ENCODE results near the gene MEF2B. TPM values are rescaled to one million over a fixed set of nuclear protein-coding genes. Genes with fewer than 3 reads are reported as not detected.

Gene MEF2B
- total and polyA plus RNA-seq, 2 experiments from 2014 or later: 7.4 to 8.3 TPM

DNA sequence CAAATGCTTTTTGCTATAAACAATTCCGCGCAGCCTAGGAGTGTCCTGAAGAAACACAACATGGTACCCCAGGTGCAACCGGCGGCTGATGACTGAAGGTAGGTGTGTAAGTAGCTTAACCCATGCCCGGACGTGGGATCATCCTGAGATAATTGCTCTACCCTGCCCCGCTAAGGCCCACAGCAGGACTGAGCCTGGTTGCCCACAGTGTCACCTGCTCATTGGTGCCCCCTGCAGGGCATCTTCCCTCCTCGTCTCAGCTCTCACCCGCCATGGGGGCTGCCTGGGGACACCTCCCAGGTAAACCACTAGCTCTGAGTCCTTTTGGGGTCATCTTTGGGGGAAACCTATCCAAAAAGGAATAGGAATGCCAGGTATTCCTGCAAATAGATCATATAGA, 54.1 kb downstream of the MEF2B start:
- Histone ChIP-seq H2AFZ (no peak overlapping the region), H3K4me1 (ENCODE audit: insufficient read depth) (peaks cover 18% of the 10 kb centered on the region), H3K4me3 (no peak overlapping the region), H3K27ac (ENCODE audit: low read depth) (no peak overlapping the region), H3K9me2 (ENCODE audit: insufficient read depth) (no peaks in the 10 kb centered on the region), H3K36me3 (ENCODE audit: insufficient read depth) (no peaks in the 10 kb centered on the region), H3F3A (replicated peaks; ENCODE audit: low read depth) (peaks cover 13% of the 10 kb centered on the region; the same call in 1 of the 2 replicates), H3K79me2 (replicated peaks; ENCODE audit: insufficient read depth) (no peaks in the 10 kb centered on the region), H3K4me2 (no peak overlapping the region), H4K20me1 (replicated peaks; ENCODE audit: insufficient read depth) (no peaks in the 10 kb centered on the region), H3K27me3 (ENCODE audit: insufficient read depth) (peaks cover 3% of the 10 kb centered on the region; the same call in 1 of the 2 replicates)
- peaks cover 15% of the 10 kb centered on the region for H3K27me3 Mint-ChIP-seq (ENCODE audit: insufficient read depth, low read depth, poor library complexity)
- ATAC-seq (peak; percentile 16), DNase-seq (ENCODE audit: low spot score) (peak; percentile 89)
- peaks cover 20% of the 10 kb centered on the region for H3K4me1 Mint-ChIP-seq
- H3K27ac Mint-ChIP-seq: no peak overlapping the region
- no peak for TF ChIP-seq ZNF331 (CRISPR knock-in tag; IDR thresholded peaks at IDR 0.05; ENCODE audit: low read depth)
- no peak for TF ChIP-seq EZH2phosphoT487 (IDR thresholded peaks at IDR 0.05; ENCODE audit: unreplicated experiment)
- TF ChIP-seq, protein P1, sequence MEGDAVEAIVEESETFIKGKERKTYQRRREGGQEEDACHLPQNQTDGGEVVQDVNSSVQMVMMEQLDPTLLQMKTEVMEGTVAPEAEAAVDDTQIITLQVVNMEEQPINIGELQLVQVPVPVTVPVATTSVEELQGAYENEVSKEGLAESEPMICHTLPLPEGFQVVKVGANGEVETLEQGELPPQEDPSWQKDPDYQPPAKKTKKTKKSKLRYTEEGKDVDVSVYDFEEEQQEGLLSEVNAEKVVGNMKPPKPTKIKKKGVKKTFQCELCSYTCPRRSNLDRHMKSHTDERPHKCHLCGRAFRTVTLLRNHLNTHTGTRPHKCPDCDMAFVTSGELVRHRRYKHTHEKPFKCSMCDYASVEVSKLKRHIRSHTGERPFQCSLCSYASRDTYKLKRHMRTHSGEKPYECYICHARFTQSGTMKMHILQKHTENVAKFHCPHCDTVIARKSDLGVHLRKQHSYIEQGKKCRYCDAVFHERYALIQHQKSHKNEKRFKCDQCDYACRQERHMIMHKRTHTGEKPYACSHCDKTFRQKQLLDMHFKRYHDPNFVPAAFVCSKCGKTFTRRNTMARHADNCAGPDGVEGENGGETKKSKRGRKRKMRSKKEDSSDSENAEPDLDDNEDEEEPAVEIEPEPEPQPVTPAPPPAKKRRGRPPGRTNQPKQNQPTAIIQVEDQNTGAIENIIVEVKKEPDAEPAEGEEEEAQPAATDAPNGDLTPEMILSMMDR (conservative IDR thresholded peaks at IDR 0.05; ENCODE audit: low read depth in 2 of 2): peak; percentile 84 to 86
- H3K9me3 Mint-ChIP-seq: no peaks in the 10 kb centered on the region
- peaks cover 13% of the 10 kb centered on the region for H3K36me3 Mint-ChIP-seq (ENCODE audit: low read depth)
- H3K4me3 Mint-ChIP-seq: no peak overlapping the region; the same call in 2 of the 3 replicates

DNA sequence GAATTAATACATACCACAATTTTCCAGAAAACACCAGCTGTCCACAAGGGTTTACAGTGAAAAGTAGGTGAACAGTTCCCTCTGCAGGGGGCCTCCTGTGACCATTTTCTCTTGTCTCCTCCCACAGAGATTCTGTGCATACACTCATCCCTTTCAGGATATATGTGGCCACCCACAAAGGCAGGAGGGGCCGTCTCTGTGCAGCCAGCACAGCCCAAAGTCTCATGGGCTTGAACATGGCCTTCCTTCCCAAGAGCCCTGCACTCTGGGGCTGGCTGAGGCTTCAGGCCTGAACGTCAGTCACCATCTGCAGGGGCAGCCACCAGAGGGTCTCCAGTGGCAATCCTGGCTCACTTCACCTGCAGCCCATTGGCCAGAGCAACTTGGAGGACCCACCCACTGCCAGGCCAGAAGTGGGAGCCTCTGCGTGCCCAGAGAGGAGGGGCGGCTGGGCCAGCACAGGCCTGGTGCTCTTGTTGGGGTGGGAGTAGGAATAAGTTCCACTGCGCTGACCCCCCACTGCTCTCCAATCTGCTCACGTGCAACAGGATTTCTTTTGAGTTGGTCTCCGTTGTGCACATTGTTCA, 56.9 kb downstream of the MEF2B start:
- H3K9me2 ChIP-seq (ENCODE audit: insufficient read depth): no peaks in the 10 kb centered on the region
- no peak overlapping the region for H3K4me3 ChIP-seq
- Mint-ChIP-seq H3K27me3 (ENCODE audit: insufficient read depth, low read depth, poor library complexity) (peaks cover 30% of the 10 kb centered on the region), H3K27ac (no peak overlapping the region), H3K36me3 (ENCODE audit: low read depth) (peaks cover 3% of the 10 kb centered on the region; the same call in 2 of the 3 replicates), H3K4me3 (no peak overlapping the region), H3K9me3 (no peaks in the 10 kb centered on the region), H3K4me1 (peaks cover 23% of the 10 kb centered on the region)
- TF ChIP-seq NANOG (IDR thresholded peaks at IDR 0.05; ENCODE audit: borderline replicate concordance): no peak
- no peak for TF ChIP-seq EZH2phosphoT487 (IDR thresholded peaks at IDR 0.05; ENCODE audit: unreplicated experiment)
- H2AFZ ChIP-seq: no peak overlapping the region
- H4K20me1 ChIP-seq (replicated peaks; ENCODE audit: insufficient read depth): no peaks in the 10 kb centered on the region
- no peaks in the 10 kb centered on the region for H3K79me2 ChIP-seq (replicated peaks; ENCODE audit: insufficient read depth)
- peaks cover 16% of the 10 kb centered on the region; the same call in 1 of the 2 replicates for H3F3A ChIP-seq (replicated peaks; ENCODE audit: low read depth)
- no peaks in the 10 kb centered on the region for H3K36me3 ChIP-seq (ENCODE audit: insufficient read depth)
- H3K27me3 ChIP-seq (ENCODE audit: insufficient read depth): peaks cover 6% of the 10 kb centered on the region; the same call in 1 of the 2 replicates
- DNase-seq (ENCODE audit: low spot score): peak; percentile 68
- no peak overlapping the region for H3K4me2 ChIP-seq
- peaks cover 15% of the 10 kb centered on the region for H3K4me1 ChIP-seq (ENCODE audit: insufficient read depth)
- no peak overlapping the region for H3K27ac ChIP-seq (ENCODE audit: low read depth)
- ATAC-seq: peak; percentile 54

GRCh38 chr19:19111967-19112580, 58.0 kb downstream of the MEF2B start:
- no peak overlapping the region for H3K27ac Mint-ChIP-seq
- no peaks in the 10 kb centered on the region for H4K20me1 ChIP-seq (replicated peaks; ENCODE audit: insufficient read depth)
- H3K27me3 ChIP-seq (ENCODE audit: insufficient read depth): peaks cover 6% of the 10 kb centered on the region; the same call in 1 of the 2 replicates
- peaks cover 21% of the 10 kb centered on the region for H3K4me1 ChIP-seq (ENCODE audit: insufficient read depth)
- ATAC-seq: no peak
- H3K4me1 Mint-ChIP-seq: peaks cover 28% of the 10 kb centered on the region
- H3K36me3 Mint-ChIP-seq (ENCODE audit: low read depth): peaks cover 5% of the 10 kb centered on the region; the same call in 2 of the 3 replicates
- H3K27ac ChIP-seq (ENCODE audit: low read depth): no peak overlapping the region
- H3K4me2 ChIP-seq: 0 out of 2 replicates have a peak overlapping the region, but pooled peaks have one; percentile 20
- peaks cover 36% of the 10 kb centered on the region for H3K27me3 Mint-ChIP-seq (ENCODE audit: insufficient read depth, low read depth, poor library complexity)
- no peak overlapping the region for H3K4me3 Mint-ChIP-seq
- no peak overlapping the region for H3K4me3 ChIP-seq
- H3K9me2 ChIP-seq (ENCODE audit: insufficient read depth): no peaks in the 10 kb centered on the region
- no peaks in the 10 kb centered on the region for H3K9me3 Mint-ChIP-seq
- peaks cover 18% of the 10 kb centered on the region; the same call in 1 of the 2 replicates for H3F3A ChIP-seq (replicated peaks; ENCODE audit: low read depth)
- H3K79me2 ChIP-seq (replicated peaks; ENCODE audit: insufficient read depth): no peaks in the 10 kb centered on the region
- no peak for DNase-seq (ENCODE audit: low spot score)
- no peaks in the 10 kb centered on the region for H3K36me3 ChIP-seq (ENCODE audit: insufficient read depth)
- H2AFZ ChIP-seq: no peak overlapping the region
- TF ChIP-seq JUNB (IDR thresholded peaks at IDR 0.05; ENCODE audit: unreplicated experiment) (no peak), STAT1 (IDR thresholded peaks at IDR 0.05; ENCODE audit: unreplicated experiment) (no peak), ZNF331 (CRISPR knock-in tag; IDR thresholded peaks at IDR 0.05; ENCODE audit: low read depth) (no peak), POLR2AphosphoS5 (IDR thresholded peaks at IDR 0.05; ENCODE audit: low read depth) (no peak), EZH2 (IDR thresholded peaks at IDR 0.05; ENCODE audit: low read depth, unreplicated experiment) (no peak), NANOG (IDR thresholded peaks at IDR 0.05; ENCODE audit: borderline replicate concordance) (no peak)
- TF ChIP-seq, protein P1 (conservative IDR thresholded peaks at IDR 0.05; ENCODE audit: low read depth in 2 of 2): no peak
